ENCODE measurements around the gene AKR1C1.
"Not testable (repeated sequence)": the region's sequence is repeated elsewhere in the genome, so short reads cannot be mapped to it uniquely, and the experiment has no call there.

Gene AKR1C1

DNA sequence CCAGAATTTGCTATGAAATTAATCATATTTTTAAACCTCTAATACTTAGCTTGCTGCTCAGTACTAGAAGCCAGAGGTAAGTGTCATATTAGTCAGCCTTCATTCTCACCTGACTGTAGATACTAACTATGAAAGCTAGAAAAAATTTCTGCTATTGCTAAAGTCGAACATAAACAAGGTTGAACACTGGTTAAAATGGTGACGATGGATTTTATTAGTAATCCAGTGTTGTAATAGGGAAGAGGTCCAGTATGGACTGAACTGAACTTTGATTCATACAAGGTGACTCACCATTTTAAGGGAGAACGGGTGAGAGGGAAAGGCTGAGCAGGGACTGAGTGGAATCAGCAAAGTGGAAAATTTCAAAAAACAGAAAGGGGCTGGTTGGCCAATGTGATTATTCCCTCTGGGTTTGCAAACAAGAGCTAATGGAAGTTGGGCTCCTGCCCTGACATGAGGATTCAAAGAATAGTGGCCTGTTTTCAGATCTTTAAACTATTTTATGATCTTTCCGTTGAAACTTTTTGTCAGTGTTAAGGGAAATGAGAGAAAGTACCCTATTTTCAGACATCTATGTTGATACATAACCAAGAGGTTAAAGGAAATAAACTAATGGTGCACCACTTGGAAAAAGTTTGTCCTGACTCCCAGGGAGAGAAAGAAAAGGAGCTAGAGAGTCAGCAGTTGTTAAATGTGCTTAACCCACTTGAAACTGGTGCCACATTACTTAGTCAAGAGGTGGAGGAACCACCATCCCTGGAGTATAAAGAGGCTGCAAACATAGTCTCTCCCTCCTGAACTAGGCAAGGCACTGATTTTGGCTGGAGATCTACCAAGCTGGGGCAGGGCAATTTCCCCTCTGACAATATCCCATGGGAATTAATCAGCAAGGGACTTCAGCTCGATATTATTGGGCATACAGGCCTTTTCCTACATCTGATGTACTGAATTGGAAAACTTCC lies 15.3 kb upstream of the AKR1C1 start:
- FAIRE-seq = no peak

DNA sequence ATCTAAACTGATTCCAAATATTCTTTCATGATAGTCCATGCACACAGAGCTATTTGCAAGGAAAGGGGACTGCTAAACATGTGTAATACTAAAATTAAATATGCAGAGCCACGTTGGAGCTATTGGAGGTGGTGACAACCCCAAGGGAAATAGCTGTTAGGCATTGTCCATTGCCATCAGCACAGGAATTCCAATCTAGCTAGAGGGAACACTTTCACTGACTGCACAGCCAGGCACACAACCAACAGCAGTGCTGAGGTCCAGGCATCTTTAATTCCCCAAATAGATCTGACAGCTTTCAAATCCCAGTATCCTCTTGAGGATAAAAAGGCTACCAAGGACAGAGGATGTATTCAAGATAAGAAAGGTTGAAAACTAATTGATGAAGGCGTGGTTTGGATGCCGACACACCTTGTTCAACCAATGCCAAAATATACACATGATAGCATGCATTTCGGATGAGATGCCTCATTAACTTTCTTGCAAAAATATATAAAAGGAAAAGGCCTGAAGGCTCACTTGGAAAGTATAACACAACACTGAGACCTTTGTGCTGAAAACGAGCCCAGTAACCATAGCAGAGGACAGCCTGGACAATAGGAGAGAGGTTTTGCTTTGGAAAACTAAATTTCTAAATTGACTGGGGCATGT lies 11.6 kb upstream of the AKR1C1 start:
- not testable (repeated sequence) for FAIRE-seq

DNA sequence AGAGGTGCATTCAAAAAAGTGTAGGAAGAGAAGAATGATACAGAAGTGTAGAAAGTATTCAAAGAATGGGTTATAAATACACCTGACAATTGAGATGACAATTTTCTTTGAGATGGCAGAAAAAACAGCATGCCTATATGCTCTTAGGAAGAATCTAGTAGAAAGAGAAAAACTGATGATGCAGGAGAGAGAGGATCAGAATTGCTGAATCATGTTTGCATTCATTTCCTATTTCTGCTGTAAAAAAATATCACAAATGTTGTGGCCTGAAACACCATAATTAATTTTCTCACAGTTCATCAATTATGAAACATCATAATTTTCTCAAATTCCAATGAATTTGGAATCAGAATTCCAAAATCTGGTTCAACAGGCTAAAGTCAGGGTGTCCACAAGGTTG lies 9.8 kb upstream of the AKR1C1 start:
- FAIRE-seq = no peak

DNA sequence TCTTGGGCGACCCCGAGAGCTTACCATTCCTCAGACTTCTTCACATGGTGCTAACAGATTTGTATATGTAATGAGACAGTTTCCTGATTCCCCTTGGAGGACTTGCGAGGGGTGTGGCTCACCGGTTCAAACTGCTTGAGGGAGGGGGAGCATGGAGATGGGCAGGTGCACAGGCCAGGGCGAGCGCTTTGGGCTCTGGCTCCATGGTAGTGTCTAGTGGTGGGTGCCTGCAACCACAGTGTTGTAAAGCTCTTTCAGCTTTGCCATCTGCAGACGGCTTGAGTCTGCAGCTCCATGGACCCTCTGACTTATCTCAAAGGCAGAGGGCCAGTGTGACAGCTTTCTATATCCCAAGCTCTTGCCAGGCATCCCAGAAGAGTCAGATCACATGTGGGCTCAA lies 7.1 kb upstream of the AKR1C1 start:
- FAIRE-seq = not testable (repeated sequence)

DNA sequence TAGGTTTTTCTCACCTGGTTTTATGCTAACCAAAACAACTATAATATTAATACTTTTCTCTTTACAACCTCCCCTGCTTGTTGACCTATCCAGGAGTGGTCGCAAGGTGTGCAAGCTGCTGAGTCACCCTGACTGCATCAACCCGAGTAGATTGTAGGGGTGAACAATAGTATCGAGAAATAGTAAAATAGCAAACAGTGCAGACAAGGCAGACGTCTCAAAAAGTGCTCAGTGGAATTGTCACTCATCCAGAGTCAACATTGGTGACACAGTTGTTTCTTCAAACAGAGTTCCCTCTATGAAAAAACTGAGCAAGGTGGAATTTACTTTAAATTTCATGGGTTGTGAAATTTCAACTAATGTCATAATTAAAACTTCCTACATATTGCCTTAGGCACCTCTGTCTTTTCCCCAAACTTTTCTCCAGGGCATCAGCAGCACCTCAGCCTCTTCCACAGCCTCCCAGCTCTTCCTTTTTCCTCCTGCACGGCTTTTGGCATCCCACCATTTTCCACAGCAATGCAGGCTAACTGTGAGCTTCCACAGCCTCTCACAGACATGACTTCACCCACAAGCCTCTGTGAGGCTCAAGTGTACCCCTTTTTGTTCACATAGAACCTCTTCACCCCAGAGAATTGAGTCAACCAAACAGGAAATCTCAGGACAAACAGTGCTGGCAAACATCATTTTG lies 6.1 kb upstream of the AKR1C1 start:
- FAIRE-seq = not testable (repeated sequence)

DNA sequence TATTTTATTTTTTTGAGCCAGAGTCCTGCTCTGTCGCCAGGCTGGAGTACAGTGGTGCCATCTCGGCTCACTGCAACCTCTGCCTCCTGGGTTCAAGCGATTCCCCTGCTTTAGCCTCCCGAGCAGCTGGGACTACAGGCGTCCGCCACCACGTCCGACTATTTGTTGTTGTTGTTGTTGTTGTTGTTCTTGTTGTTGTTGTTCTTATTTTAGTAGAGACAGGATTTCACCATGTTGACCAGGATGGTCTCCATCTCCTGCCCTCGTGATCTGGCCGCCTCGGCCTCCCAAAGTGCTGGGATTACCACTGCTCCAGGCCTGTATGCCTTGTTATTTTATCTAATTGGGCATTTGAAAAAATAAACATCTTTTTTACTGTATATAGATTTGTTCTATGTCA lies 1.7 kb upstream of the AKR1C1 start:
- not testable (repeated sequence) for FAIRE-seq

- FAIRE-seq = not testable (repeated sequence)
These were observed 907 bp upstream of the AKR1C1 start for GRCh38 chr10:4962308-4962707.

DNA sequence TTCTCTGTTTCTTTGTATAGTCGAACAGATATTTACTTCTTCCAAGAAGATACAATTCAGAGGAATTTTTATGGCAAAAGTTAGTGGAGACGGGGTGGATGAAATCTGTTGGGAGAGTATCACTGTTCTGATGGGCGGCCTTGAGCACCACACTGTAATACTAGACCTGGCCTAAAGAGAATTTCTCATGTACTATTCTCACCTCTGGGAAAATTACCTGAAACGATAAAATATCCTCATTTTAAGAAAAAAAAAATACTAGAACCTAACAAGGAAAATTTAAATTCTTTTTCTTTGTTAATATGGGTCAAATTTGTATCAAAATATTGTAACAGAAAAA lies 570 bp downstream of the AKR1C1 start:
- not testable (repeated sequence) for FAIRE-seq

DNA sequence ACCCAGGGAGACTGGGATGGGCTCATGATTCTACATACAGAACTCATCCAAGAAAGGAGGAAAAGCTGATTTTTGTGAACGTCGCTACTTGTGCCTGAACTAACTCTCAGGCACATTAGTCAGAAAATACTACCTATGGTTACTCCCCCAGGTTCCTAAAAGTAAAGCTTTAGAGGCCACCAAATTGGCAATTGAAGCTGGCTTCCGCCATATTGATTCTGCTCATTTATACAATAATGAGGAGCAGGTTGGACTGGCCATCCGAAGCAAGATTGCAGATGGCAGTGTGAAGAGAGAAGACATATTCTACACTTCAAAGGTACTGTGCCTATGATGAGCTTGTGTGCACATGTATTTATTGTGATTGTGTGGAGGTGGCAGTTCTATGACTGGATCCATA lies 2.5 kb downstream of the AKR1C1 start:
- not testable (repeated sequence) for FAIRE-seq

DNA sequence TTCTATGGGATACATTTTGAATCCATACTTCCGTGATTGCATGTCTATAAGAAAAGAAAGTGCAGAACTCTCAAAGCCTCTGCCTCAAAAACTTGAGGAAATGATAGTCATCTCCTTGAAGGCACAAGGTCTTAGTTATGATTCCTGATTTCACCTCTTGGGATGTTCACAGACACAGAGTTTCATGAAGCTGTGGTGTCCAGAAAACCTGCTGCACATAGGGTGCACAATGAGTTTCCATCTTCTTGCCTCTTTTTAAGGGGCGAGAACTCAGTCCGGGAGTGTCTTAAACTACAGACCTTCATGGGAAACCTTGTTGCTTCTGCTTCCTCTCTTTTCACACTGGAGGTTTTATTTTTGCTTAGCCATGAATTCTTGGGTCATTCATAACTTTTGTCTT lies 4.0 kb downstream of the AKR1C1 start:
- not testable (repeated sequence) for FAIRE-seq

- FAIRE-seq = not testable (repeated sequence)
These were observed 6.1 kb downstream of the AKR1C1 start for GRCh38 chr10:4969289-4969688.

DNA sequence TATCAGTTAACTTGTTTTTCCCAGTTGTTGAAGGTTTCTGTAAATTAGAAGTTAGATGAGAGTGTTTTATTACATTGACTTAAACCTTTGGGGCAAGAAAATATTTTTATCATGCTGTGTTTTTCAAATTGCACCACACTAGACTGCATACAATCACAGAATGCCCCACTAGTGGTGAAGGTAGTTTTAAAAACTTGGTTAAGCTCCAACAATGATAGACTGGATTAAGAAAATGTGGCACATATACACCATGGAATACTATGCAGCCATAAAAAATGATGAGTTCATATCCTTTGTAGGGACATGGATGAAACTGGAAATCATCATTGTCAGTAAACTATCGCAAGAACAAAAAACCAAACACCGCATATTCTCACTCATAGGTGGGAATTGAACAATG lies 7.1 kb downstream of the AKR1C1 start:
- not testable (repeated sequence) for FAIRE-seq

DNA sequence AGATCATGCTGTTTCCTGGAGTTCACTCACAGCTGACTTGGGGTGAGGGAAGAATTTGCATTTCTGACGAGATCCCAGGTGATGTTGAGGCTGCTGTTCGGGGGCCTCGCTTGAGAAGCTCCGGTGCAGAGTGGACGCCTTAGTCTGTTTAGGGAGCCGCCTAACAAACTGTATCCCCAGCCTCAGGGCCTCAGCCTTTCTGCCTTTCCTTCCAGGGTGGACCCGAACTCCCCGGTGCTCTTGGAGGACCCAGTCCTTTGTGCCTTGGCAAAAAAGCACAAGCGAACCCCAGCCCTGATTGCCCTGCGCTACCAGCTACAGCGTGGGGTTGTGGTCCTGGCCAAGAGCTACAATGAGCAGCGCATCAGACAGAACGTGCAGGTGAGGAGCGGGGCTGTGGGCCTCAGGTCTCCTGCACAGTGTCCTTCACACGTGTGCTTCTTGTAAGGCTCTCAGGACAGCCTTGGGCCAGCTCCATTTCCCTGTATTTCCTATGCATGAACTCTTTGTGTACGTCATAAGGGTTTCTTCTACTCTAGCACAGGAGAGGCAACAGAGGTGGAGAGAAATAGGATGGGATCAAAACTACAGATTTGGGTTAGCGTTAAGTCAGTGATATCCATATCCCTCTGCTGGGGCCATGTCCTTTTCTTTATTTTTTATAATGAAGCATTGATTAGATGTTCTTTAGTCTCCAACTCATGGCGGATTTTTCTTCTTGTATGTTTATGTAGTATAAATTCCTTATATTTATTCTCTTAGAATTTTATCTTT lies 9.3 kb downstream of the AKR1C1 start:
- FAIRE-seq = not testable (repeated sequence)

GRCh38 chr10:4973294-4973693 lies 10.1 kb downstream of the AKR1C1 start:
- not testable (repeated sequence) for FAIRE-seq

DNA sequence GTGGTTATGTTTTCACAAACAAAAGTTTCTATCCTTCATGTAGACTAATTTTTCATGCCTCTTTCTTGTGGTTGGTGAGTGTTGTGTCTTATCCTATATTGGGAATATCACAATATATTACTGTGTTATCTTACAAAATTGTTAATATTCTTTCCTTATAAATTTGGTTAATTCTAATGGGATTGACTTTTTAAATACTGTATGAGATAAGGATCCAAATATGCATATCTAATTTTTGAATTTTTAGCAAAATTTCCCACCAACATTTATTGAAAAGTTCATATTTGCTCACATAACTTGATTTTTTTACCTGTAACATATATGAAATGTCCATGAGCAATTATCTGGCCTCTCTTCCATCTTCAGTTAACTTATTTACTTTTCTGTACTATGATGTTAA lies 11.2 kb downstream of the AKR1C1 start:
- FAIRE-seq = not testable (repeated sequence)

DNA sequence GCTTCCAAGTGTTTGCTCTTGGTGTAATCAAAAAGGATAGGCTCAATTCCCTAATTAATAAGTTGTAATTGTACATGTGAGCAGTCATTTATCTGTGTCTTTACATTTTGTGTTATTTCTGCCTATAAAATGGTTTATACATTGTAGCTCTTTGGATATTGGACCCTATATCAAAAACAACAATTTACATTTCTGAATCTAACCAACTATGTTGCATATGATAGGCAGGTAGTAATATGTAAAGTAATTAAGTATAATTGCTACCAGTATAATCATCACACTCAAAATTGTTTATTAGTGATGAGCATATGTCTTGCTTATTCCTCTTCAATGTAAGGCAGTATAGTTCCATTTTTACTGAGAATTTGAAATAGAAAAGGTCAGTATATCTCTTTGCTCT lies 13.8 kb downstream of the AKR1C1 start:
- FAIRE-seq = no peak

DNA sequence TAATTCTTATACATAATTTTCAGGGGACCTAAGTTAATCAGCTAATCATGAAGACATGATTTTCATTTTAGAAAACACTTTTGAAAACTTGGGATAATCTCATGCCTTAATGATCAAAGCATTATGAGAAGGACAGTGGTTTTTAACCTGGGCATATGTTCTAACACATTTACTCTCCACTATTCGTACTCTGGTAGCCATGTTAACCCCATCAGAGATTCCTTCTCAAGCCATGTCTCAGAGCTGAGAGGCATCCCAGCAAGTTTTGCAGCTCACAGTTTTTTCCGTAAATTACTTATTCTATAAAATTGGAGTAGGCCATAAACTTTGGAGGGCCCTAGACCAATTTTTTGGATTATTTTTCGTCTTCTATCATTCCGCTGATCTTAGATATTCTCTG lies 15.7 kb downstream of the AKR1C1 start:
- no peak for FAIRE-seq

DNA sequence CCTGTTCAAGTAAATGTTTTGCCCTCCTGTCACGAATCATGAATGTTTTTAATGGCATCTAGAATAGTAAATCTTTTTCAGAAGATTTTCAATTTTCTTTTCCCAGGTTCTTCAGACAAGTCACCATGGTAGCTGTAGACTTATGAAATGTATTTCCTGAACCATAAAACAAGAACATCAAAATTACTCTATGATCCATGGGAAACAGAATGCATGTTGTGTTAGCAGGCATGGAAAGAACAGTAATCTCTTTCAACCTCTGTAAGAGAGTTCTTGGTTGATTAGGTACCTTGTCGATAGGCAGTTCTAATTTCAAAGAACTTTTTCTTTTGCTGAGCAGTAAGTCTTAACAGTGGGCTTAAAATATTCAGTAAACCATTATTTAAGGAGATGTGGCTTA lies 17.6 kb downstream of the AKR1C1 start:
- FAIRE-seq = no peak

DNA sequence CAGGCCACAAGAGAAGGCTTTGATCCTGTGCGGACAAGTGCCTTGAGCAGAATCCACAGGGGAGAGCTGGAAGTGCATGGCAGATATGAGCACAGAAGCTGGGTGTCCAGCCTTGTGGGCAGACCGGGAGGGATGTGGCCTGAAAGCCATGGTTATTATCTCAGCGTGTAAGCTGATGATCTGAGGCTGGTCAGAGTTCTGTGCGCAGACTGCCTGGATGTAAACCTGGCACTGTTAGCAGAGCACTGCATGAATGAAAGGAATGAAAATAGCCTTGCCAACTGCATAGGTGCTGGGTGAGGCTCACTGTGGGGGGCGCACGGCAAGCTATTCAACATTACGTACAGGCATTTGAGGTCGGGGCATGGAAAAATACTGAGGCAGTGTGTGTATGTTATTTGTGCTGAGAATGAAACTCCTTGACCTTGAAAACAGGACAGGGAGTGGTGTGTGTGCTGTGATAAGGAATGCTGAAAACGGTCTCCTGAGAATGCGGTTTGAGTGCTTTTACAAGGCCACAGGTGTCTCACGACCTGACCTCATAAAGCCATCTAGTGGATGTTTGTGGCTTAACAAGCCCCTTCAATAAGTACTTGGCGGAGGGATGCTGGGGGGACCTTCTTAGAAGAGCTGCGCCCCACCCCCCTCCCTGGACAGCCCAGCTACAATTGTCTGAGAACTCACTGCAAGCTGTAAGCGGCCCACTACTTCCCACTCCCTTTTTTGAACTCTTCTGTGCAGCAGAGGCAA lies 18.7 kb downstream of the AKR1C1 start:
- FAIRE-seq = no peak

DNA sequence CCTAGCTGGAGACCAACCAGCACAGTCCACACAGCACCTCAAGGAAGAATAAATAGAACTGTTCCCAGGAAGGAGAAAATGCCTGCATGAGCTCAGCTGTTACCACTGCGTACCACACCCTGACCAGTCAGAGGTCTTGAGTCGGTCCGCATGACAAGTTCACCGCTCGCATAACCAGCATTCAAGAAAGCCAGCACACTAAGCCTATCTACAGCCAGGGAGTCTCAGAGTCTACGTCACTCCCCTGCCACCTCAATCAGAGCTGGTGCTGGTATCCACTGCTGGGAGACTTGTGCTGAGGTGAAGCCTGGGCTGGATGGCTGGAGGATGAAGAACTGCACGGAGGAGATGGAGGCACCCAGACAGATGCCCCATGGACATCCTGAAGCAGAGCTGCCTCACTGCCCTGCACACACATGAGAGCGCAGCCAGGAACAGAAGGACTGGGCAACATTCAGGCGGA lies 19.6 kb downstream of the AKR1C1 start:
- FAIRE-seq = no peak

GRCh38 chr10:4983615-4984216 lies 20.5 kb downstream of the AKR1C1 start:
- FAIRE-seq = no peak
